HepG2 (cell line): ENCODE measurements around the gene PHF3. TPM values are rescaled to one million over a fixed set of nuclear protein-coding genes. Genes with fewer than 3 reads are reported as not detected.

ENCODE experiments used
- polyA plus RNA-seq, 8 experiments: library from polyadenylated mRNA; depleted of rRNA in 3 of 8; stranded (reverse) in 7 of 8; unstranded in 1 of 8; fragments of >200 nt; fragmentation: Illumina TruSeq in 4 of 8; extraction: Trizol in 4 of 8; gene quantifications; 2 replicates each; pipeline versions ENCODE4 v1.2.1 to v1.2.3, GENCODE V29; 2011 to 2016; ENCODE audit warnings: low read depth in 4 of 8, missing spikeins in 1 of 8, mixed read lengths in 1 of 8; ENCODE audit not compliant: insufficient read depth in 1 of 8
- total RNA-seq, 5 experiments: library from RNA; depleted of rRNA; stranded (reverse); fragments of >200 nt; fragmentation: Illumina TruSeq; extraction: Trizol; gene quantifications; 2 replicates each; pipeline ENCODE4 v1.2.3, GENCODE V29; 2016; ENCODE audit warnings: low read depth in 1 of 5
- TF ChIP-seq, protein P1 (sequence below): sonication (generic); formaldehyde crosslinking; IDR thresholded peaks from one replicate; pipeline ENCODE4 v1.5.1; 2020; ENCODE audit warnings: mild to moderate bottlenecking, missing genetic modification reagents; ENCODE audit errors: not compliant biosample characterization

Gene PHF3
- total and polyA plus RNA-seq, 2 of the 13 experiments (the other 11 are each of a cell fraction or from before 2014, with no cell fraction given), result 19.8 to 70.4 TPM

DNA sequence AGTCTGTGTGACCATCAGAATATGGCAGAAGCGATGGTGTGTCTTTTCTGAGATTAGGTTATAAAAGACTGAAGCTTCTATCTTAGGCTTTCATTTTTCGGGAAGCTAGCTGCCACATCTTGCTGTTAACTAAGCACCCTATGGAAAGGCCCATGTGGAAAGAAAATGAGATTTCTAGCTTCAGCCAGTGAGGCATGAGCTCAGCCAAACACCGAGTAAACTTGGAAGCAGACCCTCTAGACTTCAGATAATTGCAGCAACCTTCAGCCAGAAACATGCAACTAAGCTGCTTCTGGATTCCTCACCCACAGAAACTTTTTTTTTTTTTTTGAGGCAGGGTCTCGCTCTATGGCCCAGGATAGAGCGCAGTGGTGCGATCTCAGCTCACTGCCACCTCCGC is 42.7 kb upstream of the PHF3 start (continued):
- TF ChIP-seq, protein P1, sequence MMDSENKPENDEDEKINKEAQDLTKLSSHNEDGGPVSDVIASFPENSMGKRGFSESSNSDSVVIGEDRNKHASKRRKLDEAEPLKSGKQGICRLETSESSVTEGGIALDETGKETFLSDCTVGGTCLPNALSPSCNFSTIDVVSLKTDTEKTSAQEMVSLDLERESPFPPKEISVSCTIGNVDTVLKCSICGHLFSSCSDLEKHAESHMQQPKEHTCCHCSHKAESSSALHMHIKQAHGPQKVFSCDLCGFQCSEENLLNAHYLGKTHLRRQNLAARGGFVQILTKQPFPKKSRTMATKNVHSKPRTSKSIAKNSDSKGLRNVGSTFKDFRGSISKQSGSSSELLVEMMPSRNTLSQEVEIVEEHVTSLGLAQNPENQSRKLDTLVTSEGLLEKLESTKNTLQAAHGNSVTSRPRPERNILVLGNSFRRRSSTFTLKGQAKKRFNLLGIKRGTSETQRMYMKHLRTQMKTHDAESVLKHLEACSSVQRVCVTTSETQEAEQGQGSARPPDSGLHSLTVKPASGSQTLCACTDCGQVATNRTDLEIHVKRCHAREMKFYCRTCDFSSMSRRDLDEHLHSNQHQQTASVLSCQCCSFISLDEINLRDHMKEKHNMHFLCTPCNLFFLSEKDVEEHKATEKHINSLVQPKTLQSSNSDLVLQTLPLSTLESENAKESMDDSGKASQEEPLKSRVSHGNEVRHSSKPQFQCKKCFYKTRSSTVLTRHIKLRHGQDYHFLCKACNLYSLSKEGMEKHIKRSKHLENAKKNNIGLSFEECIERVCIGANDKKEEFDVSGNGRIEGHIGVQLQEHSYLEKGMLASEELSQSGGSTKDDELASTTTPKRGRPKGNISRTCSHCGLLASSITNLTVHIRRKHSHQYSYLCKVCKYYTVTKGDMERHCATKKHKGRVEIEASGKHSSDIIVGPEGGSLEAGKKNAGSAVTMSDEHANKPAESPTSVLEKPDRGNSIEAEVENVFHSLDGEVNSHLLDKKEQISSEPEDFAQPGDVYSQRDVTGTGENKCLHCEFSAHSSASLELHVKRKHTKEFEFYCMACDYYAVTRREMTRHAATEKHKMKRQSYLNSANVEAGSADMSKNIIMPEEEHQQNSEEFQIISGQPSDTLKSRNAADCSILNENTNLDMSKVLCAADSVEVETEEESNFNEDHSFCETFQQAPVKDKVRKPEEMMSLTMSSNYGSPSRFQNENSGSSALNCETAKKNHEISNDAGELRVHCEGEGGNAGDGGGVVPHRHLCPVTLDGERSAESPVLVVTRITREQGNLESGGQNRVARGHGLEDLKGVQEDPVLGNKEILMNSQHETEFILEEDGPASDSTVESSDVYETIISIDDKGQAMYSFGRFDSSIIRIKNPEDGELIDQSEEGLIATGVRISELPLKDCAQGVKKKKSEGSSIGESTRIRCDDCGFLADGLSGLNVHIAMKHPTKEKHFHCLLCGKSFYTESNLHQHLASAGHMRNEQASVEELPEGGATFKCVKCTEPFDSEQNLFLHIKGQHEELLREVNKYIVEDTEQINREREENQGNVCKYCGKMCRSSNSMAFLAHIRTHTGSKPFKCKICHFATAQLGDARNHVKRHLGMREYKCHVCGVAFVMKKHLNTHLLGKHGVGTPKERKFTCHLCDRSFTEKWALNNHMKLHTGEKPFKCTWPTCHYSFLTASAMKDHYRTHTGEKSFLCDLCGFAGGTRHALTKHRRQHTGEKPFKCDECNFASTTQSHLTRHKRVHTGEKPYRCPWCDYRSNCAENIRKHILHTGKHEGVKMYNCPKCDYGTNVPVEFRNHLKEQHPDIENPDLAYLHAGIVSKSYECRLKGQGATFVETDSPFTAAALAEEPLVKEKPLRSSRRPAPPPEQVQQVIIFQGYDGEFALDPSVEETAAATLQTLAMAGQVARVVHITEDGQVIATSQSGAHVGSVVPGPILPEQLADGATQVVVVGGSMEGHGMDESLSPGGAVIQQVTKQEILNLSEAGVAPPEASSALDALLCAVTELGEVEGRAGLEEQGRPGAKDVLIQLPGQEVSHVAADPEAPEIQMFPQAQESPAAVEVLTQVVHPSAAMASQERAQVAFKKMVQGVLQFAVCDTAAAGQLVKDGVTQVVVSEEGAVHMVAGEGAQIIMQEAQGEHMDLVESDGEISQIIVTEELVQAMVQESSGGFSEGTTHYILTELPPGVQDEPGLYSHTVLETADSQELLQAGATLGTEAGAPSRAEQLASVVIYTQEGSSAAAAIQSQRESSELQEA (CRISPR knock-in tag), result no peak
